Measurements from ENCODE around the gene CCDC70.

- TF ChIP-seq EZH2 (optimal IDR thresholded peaks at IDR 0.05; ENCODE audit: low read depth, low read length), result no peak
- TF ChIP-seq, protein P1, sequence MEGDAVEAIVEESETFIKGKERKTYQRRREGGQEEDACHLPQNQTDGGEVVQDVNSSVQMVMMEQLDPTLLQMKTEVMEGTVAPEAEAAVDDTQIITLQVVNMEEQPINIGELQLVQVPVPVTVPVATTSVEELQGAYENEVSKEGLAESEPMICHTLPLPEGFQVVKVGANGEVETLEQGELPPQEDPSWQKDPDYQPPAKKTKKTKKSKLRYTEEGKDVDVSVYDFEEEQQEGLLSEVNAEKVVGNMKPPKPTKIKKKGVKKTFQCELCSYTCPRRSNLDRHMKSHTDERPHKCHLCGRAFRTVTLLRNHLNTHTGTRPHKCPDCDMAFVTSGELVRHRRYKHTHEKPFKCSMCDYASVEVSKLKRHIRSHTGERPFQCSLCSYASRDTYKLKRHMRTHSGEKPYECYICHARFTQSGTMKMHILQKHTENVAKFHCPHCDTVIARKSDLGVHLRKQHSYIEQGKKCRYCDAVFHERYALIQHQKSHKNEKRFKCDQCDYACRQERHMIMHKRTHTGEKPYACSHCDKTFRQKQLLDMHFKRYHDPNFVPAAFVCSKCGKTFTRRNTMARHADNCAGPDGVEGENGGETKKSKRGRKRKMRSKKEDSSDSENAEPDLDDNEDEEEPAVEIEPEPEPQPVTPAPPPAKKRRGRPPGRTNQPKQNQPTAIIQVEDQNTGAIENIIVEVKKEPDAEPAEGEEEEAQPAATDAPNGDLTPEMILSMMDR (IDR thresholded peaks at IDR 0.05; ENCODE audit: low read length), result no peak
- no peak for TF ChIP-seq EZH2phosphoT487 (IDR thresholded peaks at IDR 0.05; ENCODE audit: low read length)
These were observed 43.5 kb upstream of the CCDC70 start for GRCh38 chr13:51818276-51818675.
